Measurements from ENCODE around the gene CHRM5. TPM values are rescaled to one million over a fixed set of nuclear protein-coding genes. Genes with fewer than 3 reads are reported as not detected.

The CHRM5 gene, protein sequence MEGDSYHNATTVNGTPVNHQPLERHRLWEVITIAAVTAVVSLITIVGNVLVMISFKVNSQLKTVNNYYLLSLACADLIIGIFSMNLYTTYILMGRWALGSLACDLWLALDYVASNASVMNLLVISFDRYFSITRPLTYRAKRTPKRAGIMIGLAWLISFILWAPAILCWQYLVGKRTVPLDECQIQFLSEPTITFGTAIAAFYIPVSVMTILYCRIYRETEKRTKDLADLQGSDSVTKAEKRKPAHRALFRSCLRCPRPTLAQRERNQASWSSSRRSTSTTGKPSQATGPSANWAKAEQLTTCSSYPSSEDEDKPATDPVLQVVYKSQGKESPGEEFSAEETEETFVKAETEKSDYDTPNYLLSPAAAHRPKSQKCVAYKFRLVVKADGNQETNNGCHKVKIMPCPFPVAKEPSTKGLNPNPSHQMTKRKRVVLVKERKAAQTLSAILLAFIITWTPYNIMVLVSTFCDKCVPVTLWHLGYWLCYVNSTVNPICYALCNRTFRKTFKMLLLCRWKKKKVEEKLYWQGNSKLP
- polyA plus RNA-seq (2013, experiment 1 of 2) = not detected
- polyA plus RNA-seq (2013, experiment 2 of 2) = not detected

DNA sequence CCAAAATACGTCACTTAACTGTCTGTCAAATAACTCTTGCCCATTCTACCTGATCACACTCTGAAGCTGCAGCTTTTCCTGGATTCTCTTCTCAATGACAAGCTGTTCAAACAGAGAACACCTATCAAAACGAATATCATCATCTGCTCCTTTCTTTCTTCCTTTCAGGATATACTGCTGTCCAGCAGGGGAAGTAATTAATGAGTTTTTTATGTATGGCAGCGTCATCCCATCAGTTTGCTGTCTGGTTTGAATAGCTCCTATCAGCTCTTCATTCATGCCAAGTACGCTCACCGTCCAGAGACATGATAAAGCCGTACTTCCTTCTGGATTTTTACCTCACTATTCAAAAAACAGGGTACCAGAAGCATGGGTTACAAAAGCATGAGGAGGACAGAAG lies at the start of gene CHRM5:
Gene CHRM5, plus strand, starts transcription at position 274 of the 400 bp plus-strand sequence. CDS start 94,221 bp downstream, outside the sequence.
- Histone ChIP-seq H3K36me3 (replicated peaks in 1 of 2; ENCODE audit: control insufficient read depth in 2 of 2, insufficient read depth in 2 of 2, low read length in 2 of 2) (no peaks in the 10 kb centered on the region), H3K4ac (ENCODE audit: low read length) (no peak within 1 kb of the TSS), H3K9ac (ENCODE audit: low read depth, low read length, poor library complexity) (no peak within 1 kb of the TSS), H3K9me3 (replicated peaks in 1 of 2; ENCODE audit: control insufficient read depth in 2 of 2, insufficient read depth in 1 of 2, low read depth in 1 of 2, low read length in 2 of 2) (no peaks in the 10 kb centered on the region), H3K27me3 (ENCODE audit: control insufficient read depth in 3 of 3, insufficient read depth in 3 of 3, low read depth in 1 of 3, low read length in 3 of 3) (no peaks in the 10 kb centered on the region), H3K4me2 (ENCODE audit: insufficient read depth, low read length, poor library complexity, severe bottlenecking) (no peak within 1 kb of the TSS), H2AFZ (ENCODE audit: low read length) (peak within 1 kb of the TSS; percentile 46), H2BK15ac (ENCODE audit: low read length) (no peak within 1 kb of the TSS), H2BK12ac (ENCODE audit: low read length) (no peak within 1 kb of the TSS), H4K91ac (ENCODE audit: low read depth, low read length, poor library complexity) (no peak within 1 kb of the TSS), H4K8ac (ENCODE audit: low read depth, low read length) (no peak within 1 kb of the TSS), H3K4me1 (ENCODE audit: control insufficient read depth in 2 of 2, insufficient read depth in 1 of 2, low read depth in 1 of 2, low read length in 2 of 2) (peaks cover 0 to 4% of the 10 kb centered on the region in 2 donors), H3K23ac (ENCODE audit: low read depth, low read length, poor library complexity) (no peak within 1 kb of the TSS), H3K27ac (replicated peaks; ENCODE audit: low read length) (no peak within 1 kb of the TSS), H2BK5ac (ENCODE audit: low read length) (no peak within 1 kb of the TSS), H3K4me3 (ENCODE audit: low read length in 2 of 2) (no peak within 1 kb of the TSS), H3K18ac (ENCODE audit: low read length) (no peak within 1 kb of the TSS), H2BK120ac (ENCODE audit: low read depth, low read length) (no peak within 1 kb of the TSS), H3K14ac (ENCODE audit: low read length) (no peak within 1 kb of the TSS), H2AK5ac (ENCODE audit: low read depth, low read length) (no peak within 1 kb of the TSS), H3K79me1 (ENCODE audit: low read depth, low read length) (no peaks in the 10 kb centered on the region)
- no peak for DNase-seq (ENCODE audit: low spot score)
- WGBS, 2 donors (ENCODE audit: extremely low coverage in 2 of 2, insufficient read length in 2 of 2, insufficient replicate concordance in 1 of 2) = no CpG with 5 or more reads among the region's 6 CpGs

DNA sequence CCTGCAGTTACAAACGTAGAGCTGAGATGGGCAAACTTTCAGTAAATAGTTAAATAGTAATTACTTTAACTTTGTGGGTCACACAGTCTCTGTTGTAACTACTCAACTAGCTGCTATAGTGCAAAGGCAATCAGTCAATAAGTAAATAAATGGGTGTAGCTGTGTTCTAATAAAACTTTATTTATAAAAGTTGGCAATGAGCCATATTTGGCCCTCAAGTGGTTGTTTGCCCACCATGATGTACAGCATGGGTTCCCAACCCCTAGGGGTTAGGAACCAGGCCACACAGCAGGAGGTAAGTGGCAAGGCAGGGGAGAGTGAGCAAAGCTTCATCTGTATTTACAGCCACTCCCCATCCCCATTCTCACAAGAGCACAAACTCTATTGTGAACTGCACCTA lies 44.9 kb upstream of the CHRM5 start:
- Histone ChIP-seq H3K27me3 (ENCODE audit: control insufficient read depth in 3 of 3, insufficient read depth in 3 of 3, low read depth in 1 of 3, low read length in 3 of 3) (no peaks in the 10 kb centered on the region), H4K8ac (ENCODE audit: low read depth, low read length) (no peak overlapping the region), H3K4me2 (ENCODE audit: insufficient read depth, low read length, poor library complexity, severe bottlenecking) (no peak overlapping the region), H4K91ac (ENCODE audit: low read depth, low read length, poor library complexity) (no peak overlapping the region), H2AFZ (ENCODE audit: low read length) (no peak overlapping the region), H3K23ac (ENCODE audit: low read depth, low read length, poor library complexity) (no peak overlapping the region), H3K79me1 (ENCODE audit: low read depth, low read length) (no peaks in the 10 kb centered on the region), H3K18ac (ENCODE audit: low read length) (no peak overlapping the region), H3K4me3 (ENCODE audit: low read length in 2 of 2) (no peak overlapping the region), H3K9ac (ENCODE audit: low read depth, low read length, poor library complexity) (no peak overlapping the region), H3K9me3 (replicated peaks in 1 of 2; ENCODE audit: control insufficient read depth in 2 of 2, insufficient read depth in 1 of 2, low read depth in 1 of 2, low read length in 2 of 2) (no peaks in the 10 kb centered on the region), H2BK12ac (ENCODE audit: low read length) (no peak overlapping the region), H3K36me3 (replicated peaks in 1 of 2; ENCODE audit: control insufficient read depth in 2 of 2, insufficient read depth in 2 of 2, low read length in 2 of 2) (no peaks in the 10 kb centered on the region), H2BK15ac (ENCODE audit: low read length) (no peak overlapping the region), H3K27ac (replicated peaks; ENCODE audit: low read length) (no peak overlapping the region), H3K4ac (ENCODE audit: low read length) (no peak overlapping the region), H2AK5ac (ENCODE audit: low read depth, low read length) (no peak overlapping the region), H2BK5ac (ENCODE audit: low read length) (no peak overlapping the region), H3K4me1 (ENCODE audit: control insufficient read depth in 2 of 2, insufficient read depth in 1 of 2, low read depth in 1 of 2, low read length in 2 of 2) (no peaks in the 10 kb centered on the region), H2BK120ac (ENCODE audit: low read depth, low read length) (no peak overlapping the region), H3K14ac (ENCODE audit: low read length) (no peak overlapping the region)
- no CpG with 5 or more reads among the region's 1 CpG for WGBS, 2 donors (ENCODE audit: extremely low coverage in 2 of 2, insufficient read length in 2 of 2, insufficient replicate concordance in 1 of 2)
- DNase-seq (ENCODE audit: low spot score) = no peak

DNA sequence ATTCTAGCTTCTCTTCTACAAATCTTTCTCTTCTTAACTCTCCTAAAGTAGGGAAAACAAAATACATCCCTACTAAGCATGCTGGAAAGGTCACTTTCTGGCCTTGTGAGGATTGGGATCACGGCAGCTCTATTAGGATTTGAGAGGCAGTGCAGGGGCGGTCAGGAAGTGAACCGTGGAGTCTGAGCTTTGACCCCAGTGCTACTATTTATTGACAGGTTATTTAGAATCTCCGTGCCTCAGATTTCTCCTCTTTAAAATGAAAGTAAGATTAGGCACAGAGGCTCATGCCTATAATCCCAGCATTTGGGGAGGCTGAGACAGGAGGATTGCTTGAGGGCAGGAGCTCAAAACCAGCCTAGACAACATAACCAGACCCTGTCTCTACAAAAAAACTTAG lies 42.0 kb upstream of the CHRM5 start:
- Histone ChIP-seq H3K27me3 (ENCODE audit: control insufficient read depth in 3 of 3, insufficient read depth in 3 of 3, low read depth in 1 of 3, low read length in 3 of 3) (no peaks in the 10 kb centered on the region), H3K27ac (replicated peaks; ENCODE audit: low read length) (no peak overlapping the region), H2AFZ (ENCODE audit: low read length) (no peak overlapping the region), H2BK12ac (ENCODE audit: low read length) (no peak overlapping the region), H2BK5ac (ENCODE audit: low read length) (no peak overlapping the region), H3K14ac (ENCODE audit: low read length) (no peak overlapping the region), H3K36me3 (replicated peaks in 1 of 2; ENCODE audit: control insufficient read depth in 2 of 2, insufficient read depth in 2 of 2, low read length in 2 of 2) (no peaks in the 10 kb centered on the region), H2BK15ac (ENCODE audit: low read length) (no peak overlapping the region), H3K23ac (ENCODE audit: low read depth, low read length, poor library complexity) (no peak overlapping the region), H4K91ac (ENCODE audit: low read depth, low read length, poor library complexity) (no peak overlapping the region), H3K4me1 (ENCODE audit: control insufficient read depth in 2 of 2, insufficient read depth in 1 of 2, low read depth in 1 of 2, low read length in 2 of 2) (no peaks in the 10 kb centered on the region), H3K4me2 (ENCODE audit: insufficient read depth, low read length, poor library complexity, severe bottlenecking) (no peak overlapping the region), H3K9ac (ENCODE audit: low read depth, low read length, poor library complexity) (no peak overlapping the region), H2AK5ac (ENCODE audit: low read depth, low read length) (no peak overlapping the region), H3K79me1 (ENCODE audit: low read depth, low read length) (peaks cover 1% of the 10 kb centered on the region), H3K9me3 (replicated peaks in 1 of 2; ENCODE audit: control insufficient read depth in 2 of 2, insufficient read depth in 1 of 2, low read depth in 1 of 2, low read length in 2 of 2) (no peaks in the 10 kb centered on the region), H3K4ac (ENCODE audit: low read length) (no peak overlapping the region), H2BK120ac (ENCODE audit: low read depth, low read length) (no peak overlapping the region), H4K8ac (ENCODE audit: low read depth, low read length) (no peak overlapping the region), H3K4me3 (ENCODE audit: low read length in 2 of 2) (no peak overlapping the region), H3K18ac (ENCODE audit: low read length) (no peak overlapping the region)
- no CpG with 5 or more reads among the region's 4 CpGs for WGBS, 2 donors (ENCODE audit: extremely low coverage in 2 of 2, insufficient read length in 2 of 2, insufficient replicate concordance in 1 of 2)
- no peak for DNase-seq (ENCODE audit: low spot score)

DNA sequence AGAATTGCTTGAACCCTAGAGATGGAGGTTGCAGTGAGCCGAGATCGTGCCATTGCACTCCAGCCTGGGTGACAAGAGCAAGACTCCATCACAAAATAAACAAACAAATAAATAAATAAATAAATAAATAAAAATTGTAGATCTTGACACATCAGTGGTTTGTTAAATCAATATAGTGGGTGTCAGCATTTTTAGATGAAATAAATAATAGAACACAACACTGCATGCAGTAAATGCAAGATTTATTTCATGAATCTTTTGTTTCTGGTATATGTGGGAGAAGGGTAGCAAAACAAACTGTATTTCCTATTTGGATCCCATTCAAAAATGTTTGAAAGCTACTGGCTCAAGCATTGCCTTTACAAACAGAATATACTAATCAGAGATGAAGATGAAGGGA lies 35.6 kb upstream of the CHRM5 start:
- no peak overlapping the region for H2BK12ac ChIP-seq (ENCODE audit: low read length)
- no peak overlapping the region for H3K4me2 ChIP-seq (ENCODE audit: insufficient read depth, low read length, poor library complexity, severe bottlenecking)
- H2BK5ac ChIP-seq (ENCODE audit: low read length) = no peak overlapping the region
- H3K4me3 ChIP-seq (ENCODE audit: low read length in 2 of 2) = no peak overlapping the region
- H4K91ac ChIP-seq (ENCODE audit: low read depth, low read length, poor library complexity) = no peak overlapping the region
- peaks cover 1% of the 10 kb centered on the region for H3K79me1 ChIP-seq (ENCODE audit: low read depth, low read length)
- H2AK5ac ChIP-seq (ENCODE audit: low read depth, low read length) = no peak overlapping the region
- no peak overlapping the region for H3K14ac ChIP-seq (ENCODE audit: low read length)
- no peak overlapping the region for H3K23ac ChIP-seq (ENCODE audit: low read depth, low read length, poor library complexity)
- H3K9me3 ChIP-seq (replicated peaks in 1 of 2; ENCODE audit: control insufficient read depth in 2 of 2, insufficient read depth in 1 of 2, low read depth in 1 of 2, low read length in 2 of 2) = no peaks in the 10 kb centered on the region
- H2AFZ ChIP-seq (ENCODE audit: low read length) = no peak overlapping the region
- no peak overlapping the region for H4K8ac ChIP-seq (ENCODE audit: low read depth, low read length)
- H3K36me3 ChIP-seq (replicated peaks in 1 of 2; ENCODE audit: control insufficient read depth in 2 of 2, insufficient read depth in 2 of 2, low read length in 2 of 2) = no peaks in the 10 kb centered on the region
- H3K4me1 ChIP-seq (ENCODE audit: control insufficient read depth in 2 of 2, insufficient read depth in 1 of 2, low read depth in 1 of 2, low read length in 2 of 2) = no peaks in the 10 kb centered on the region
- H3K18ac ChIP-seq (ENCODE audit: low read length) = no peak overlapping the region
- H2BK15ac ChIP-seq (ENCODE audit: low read length) = no peak overlapping the region
- WGBS, 2 donors (ENCODE audit: extremely low coverage in 2 of 2, insufficient read length in 2 of 2, insufficient replicate concordance in 1 of 2) = no CpG with 5 or more reads among the region's 2 CpGs
- H3K4ac ChIP-seq (ENCODE audit: low read length) = no peak overlapping the region
- H3K27ac ChIP-seq (replicated peaks; ENCODE audit: low read length) = no peak overlapping the region
- H3K27me3 ChIP-seq (ENCODE audit: control insufficient read depth in 3 of 3, insufficient read depth in 3 of 3, low read depth in 1 of 3, low read length in 3 of 3) = no peaks in the 10 kb centered on the region
- no peak overlapping the region for H2BK120ac ChIP-seq (ENCODE audit: low read depth, low read length)
- no peak for DNase-seq (ENCODE audit: low spot score)
- H3K9ac ChIP-seq (ENCODE audit: low read depth, low read length, poor library complexity) = no peak overlapping the region
